Panc1 (cell line): Measurements from ENCODE around the gene NRP2. TPM values are rescaled to one million over a fixed set of nuclear protein-coding genes. Genes with fewer than 3 reads are reported as not detected.

ENCODE experiments used
- ATAC-seq: fragments of 200-7000 bp; cut with Tn5 transposase; 2 replicates; pipeline ENCODE4 v1.9.1; 2020; ENCODE audit warnings: mild to moderate bottlenecking, moderate library complexity
- BruUV-seq: library from RNA; stranded (reverse); fragments of 400-500 nt; replicated peaks from 2 replicates; lab custom pipeline; 2021; lab: Mats Ljungman, UMichigan
- CTCF ChIA-PET: fragments of 300-600 bp; sonication (Branson Sonifier 250); formaldehyde crosslinking; loops from one replicate; lab custom pipeline; 2022; ENCODE audit warnings: antibody characterized with exemption; lab: Charles Lee
- POLR2A ChIA-PET: fragments of 300-600 bp; sonication (Branson Sonifier 250); formaldehyde crosslinking; loops from one replicate; lab custom pipeline; 2022; ENCODE audit warnings: antibody characterized with exemption; lab: Charles Lee
- DNase-seq: peaks from one replicate; pipeline ENCODE4 v3.0.0-alpha.2; 2010; ENCODE audit warnings: low read depth, low spot score
- H3K27ac ChIP-seq: 2 replicates; pipeline ENCODE4 v1.5.1; 2011; ENCODE audit warnings: mild to moderate bottlenecking, low read length, inconsistent platforms
- H3K27me3 ChIP-seq: fragments of 200-500 bp; sonication (Bioruptor generic); 2 replicates; pipeline ENCODE4 v1.6.0; 2014; ENCODE audit warnings: low read length, inconsistent platforms; ENCODE audit not compliant: control insufficient read depth, insufficient read depth
- H3K36me3 ChIP-seq: fragments of 200-500 bp; sonication (Bioruptor generic); 2 replicates; pipeline ENCODE4 v1.5.1; 2014; ENCODE audit warnings: inconsistent platforms, mild to moderate bottlenecking, low read length, moderate library complexity; ENCODE audit not compliant: control insufficient read depth, insufficient read depth
- H3K4me1 ChIP-seq: 2 replicates; pipeline ENCODE4 v1.5.1; 2011; ENCODE audit warnings: inconsistent platforms, mild to moderate bottlenecking, low read length, moderate library complexity; ENCODE audit not compliant: control insufficient read depth, insufficient read depth
- H3K4me3 ChIP-seq, 2 experiments: 2 replicates each; pipeline ENCODE4 v1.5.1; 2011 to 2012; ENCODE audit warnings: low read depth in 2 of 2, low read length in 2 of 2, mild to moderate bottlenecking in 2 of 2, inconsistent platforms in 1 of 2, moderate library complexity in 1 of 2
- H3K9me3 ChIP-seq: fragments of 200-500 bp; sonication (Bioruptor generic); 2 replicates; pipeline ENCODE4 v1.5.1; 2014; ENCODE audit warnings: low read depth, mild to moderate bottlenecking, inconsistent platforms, low read length, moderate library complexity; ENCODE audit not compliant: control insufficient read depth, insufficient read depth
- CTCF ChIP-seq: fragments of 450-650 bp; IDR thresholded peaks from 2 replicates; pipeline ENCODE4 v1.5.1; 2017; ENCODE audit warnings: mild to moderate bottlenecking
- POLR2AphosphoS5 ChIP-seq: IDR thresholded peaks from 2 replicates; pipeline ENCODE4 v1.6.1; 2012; ENCODE audit warnings: mild to moderate bottlenecking, low read depth, low read length, moderate library complexity
- REST ChIP-seq, 2 experiments: IDR thresholded peaks; 2 replicates each; pipeline ENCODE4 v1.6.1; 2011 to 2012; ENCODE audit warnings: low read depth in 2 of 2, control low read depth in 1 of 2, low read length in 1 of 2, mild to moderate bottlenecking in 1 of 2, moderate library complexity in 1 of 2; ENCODE audit not compliant: insufficient read depth in 1 of 2
- SIN3A ChIP-seq: IDR thresholded peaks from 2 replicates; pipeline ENCODE4 v1.6.1; 2012; ENCODE audit warnings: low read depth, mild to moderate bottlenecking, low read length, moderate library complexity, borderline replicate concordance; ENCODE audit not compliant: insufficient read depth
- TCF7L2 ChIP-seq: IDR thresholded peaks from 2 replicates; pipeline ENCODE4 v1.6.1; 2011; ENCODE audit warnings: mild to moderate bottlenecking, low read depth, low read length, inconsistent platforms
- in situ Hi-C: cut with HindIII; loops from 2 replicates; pipeline ENCODE4 v1.10.0; 2016; ENCODE audit warnings: low sequenced_read_pairs, low pct_unique_long_range_greater_than_20kb
- intact Hi-C: fragments of 100-400 bp; cut with micrococcal nuclease; formaldehyde crosslinking; loops from one replicate; pipeline ENCODE4 v1.10.0; 2022; ENCODE audit not compliant: unreplicated experiment
- total RNA-seq: library from RNA; stranded (reverse); gene quantifications from one replicate; pipeline ENCODE4 v1.2.1, GENCODE V29; 2021; ENCODE audit not compliant: unreplicated experiment

The NRP2 gene
- total RNA-seq, 1 experiment from 2014 or later: 6.7 TPM

- POLR2A ChIA-PET: no interaction called here
- intact Hi-C loops (no loop called here), in situ Hi-C loops (no loop called here)
- CTCF ChIA-PET: no interaction called here
- Histone ChIP-seq H3K4me3 (no peak overlapping the region), H3K27me3 (peaks cover 14% of the 10 kb centered on the region), H3K36me3 (no peaks in the 10 kb centered on the region), H3K4me1 (no peaks in the 10 kb centered on the region), H3K27ac (no peak overlapping the region), H3K9me3 (no peaks in the 10 kb centered on the region)
- BruUV-seq: no TSS peak
- ATAC-seq (no peak), DNase-seq (no peak)
- TF ChIP-seq SIN3A (no peak), POLR2AphosphoS5 (no peak), CTCF (no peak), TCF7L2 (no peak), REST (IDR thresholded peaks at IDR 0.05; ENCODE audit: insufficient read depth in 1 of 2, low read depth in 2 of 2, low read length in 1 of 2) (no peak)
These were observed 103.4 kb downstream of the NRP2 start for GRCh38 chr2:205785507-205786260.

- no peaks in the 10 kb centered on the region for H3K9me3 ChIP-seq
- CTCF ChIA-PET: no interaction called here
- DNase-seq (no peak), ATAC-seq (no peak)
- H3K4me3 ChIP-seq: no peak overlapping the region
- intact Hi-C loops (no loop called here), in situ Hi-C loops (no loop called here)
- no peak overlapping the region for H3K27ac ChIP-seq
- TF ChIP-seq CTCF: no peak
- TF ChIP-seq TCF7L2: no peak
- no peak for TF ChIP-seq SIN3A
- TF ChIP-seq REST (IDR thresholded peaks at IDR 0.05; ENCODE audit: insufficient read depth in 1 of 2, low read depth in 2 of 2, low read length in 1 of 2): no peak
- TF ChIP-seq POLR2AphosphoS5: no peak
- no peaks in the 10 kb centered on the region for H3K4me1 ChIP-seq
- POLR2A ChIA-PET: no interaction called here
- peaks cover 19% of the 10 kb centered on the region for H3K27me3 ChIP-seq
- H3K36me3 ChIP-seq: no peaks in the 10 kb centered on the region
- BruUV-seq: no TSS peak
These were observed 104.7 kb downstream of the NRP2 start for GRCh38 chr2:205786976-205787375.
